ENCODE data around the gene USP24. TPM values are rescaled to one million over a fixed set of nuclear protein-coding genes. Genes with fewer than 3 reads are reported as not detected.

The USP24 gene
- polyA plus RNA-seq, 1 donor (not counting 4 experiments of a cell fraction or from before 2014, with no cell fraction given) = 22.5 TPM

DNA sequence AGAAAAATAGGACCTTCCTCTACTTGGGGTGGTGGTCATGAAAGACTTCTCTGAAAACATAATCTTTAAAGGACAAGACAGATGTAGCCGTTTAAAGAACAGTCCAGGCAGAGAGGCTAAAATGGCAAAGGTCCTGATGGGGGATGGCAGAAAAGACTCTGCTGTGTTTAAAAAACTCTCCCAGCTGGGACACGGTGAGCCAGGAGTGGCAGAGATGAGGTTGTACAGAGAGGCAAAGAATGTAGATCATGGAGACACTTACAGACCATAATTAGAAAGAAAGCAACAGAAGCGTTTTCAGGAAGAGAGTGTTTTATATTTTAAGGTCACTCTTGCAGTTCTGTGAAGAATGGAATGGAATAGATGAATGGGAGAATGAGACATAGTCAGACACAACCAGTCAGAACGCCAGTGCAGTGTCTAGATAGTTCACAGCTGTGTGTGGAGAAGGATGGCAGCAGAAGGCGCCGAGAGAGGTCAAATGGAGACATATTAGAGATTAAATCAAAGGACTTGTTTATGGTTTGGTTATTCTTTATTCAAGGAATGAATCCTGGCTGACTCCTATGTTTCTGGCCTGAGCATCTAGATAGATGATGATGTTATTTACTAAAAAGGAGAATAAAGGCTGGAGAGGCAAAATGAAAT lies 47.8 kb downstream of the USP24 start:
- no peak overlapping the region for H3K4me3 ChIP-seq (ENCODE audit: control insufficient read depth in 2 of 3, extremely low read depth in 1 of 3, insufficient read depth in 2 of 3, low read depth in 1 of 3, low read length in 3 of 3)
- H3K27me3 ChIP-seq (ENCODE audit: control insufficient read depth, extremely low read depth, insufficient read depth, low read length) = no peaks in the 10 kb centered on the region
- DNase-seq (ENCODE audit: low read depth, low spot score) = no peak
- no peaks in the 10 kb centered on the region for H4K20me1 ChIP-seq (ENCODE audit: control insufficient read depth, extremely low read depth, insufficient read depth, low read length)
- H3K27ac ChIP-seq (ENCODE audit: control insufficient read depth, insufficient read depth, low read length) = no peak overlapping the region
- peaks cover 6 to 17% of the 10 kb centered on the region in 2 experiments for H3K36me3 ChIP-seq (ENCODE audit: control insufficient read depth in 2 of 2, extremely low read depth in 1 of 2, insufficient read depth in 2 of 2, low read length in 2 of 2)
- no peaks in the 10 kb centered on the region for H3K4me1 ChIP-seq (ENCODE audit: control insufficient read depth, extremely low read depth, insufficient read depth, low read length)
- dilution Hi-C loops (cut with MboI; ENCODE audit: extremely low pct_ligation_motif_present, low sequenced_read_pairs) = no loop called here
- TF ChIP-seq, protein P1, sequence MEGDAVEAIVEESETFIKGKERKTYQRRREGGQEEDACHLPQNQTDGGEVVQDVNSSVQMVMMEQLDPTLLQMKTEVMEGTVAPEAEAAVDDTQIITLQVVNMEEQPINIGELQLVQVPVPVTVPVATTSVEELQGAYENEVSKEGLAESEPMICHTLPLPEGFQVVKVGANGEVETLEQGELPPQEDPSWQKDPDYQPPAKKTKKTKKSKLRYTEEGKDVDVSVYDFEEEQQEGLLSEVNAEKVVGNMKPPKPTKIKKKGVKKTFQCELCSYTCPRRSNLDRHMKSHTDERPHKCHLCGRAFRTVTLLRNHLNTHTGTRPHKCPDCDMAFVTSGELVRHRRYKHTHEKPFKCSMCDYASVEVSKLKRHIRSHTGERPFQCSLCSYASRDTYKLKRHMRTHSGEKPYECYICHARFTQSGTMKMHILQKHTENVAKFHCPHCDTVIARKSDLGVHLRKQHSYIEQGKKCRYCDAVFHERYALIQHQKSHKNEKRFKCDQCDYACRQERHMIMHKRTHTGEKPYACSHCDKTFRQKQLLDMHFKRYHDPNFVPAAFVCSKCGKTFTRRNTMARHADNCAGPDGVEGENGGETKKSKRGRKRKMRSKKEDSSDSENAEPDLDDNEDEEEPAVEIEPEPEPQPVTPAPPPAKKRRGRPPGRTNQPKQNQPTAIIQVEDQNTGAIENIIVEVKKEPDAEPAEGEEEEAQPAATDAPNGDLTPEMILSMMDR (optimal IDR thresholded peaks at IDR 0.05 in 1 of 3, IDR thresholded peaks at IDR 0.05 in 1 of 3, conservative IDR thresholded peaks at IDR 0.05 in 1 of 3; ENCODE audit: extremely low read depth in 1 of 3, insufficient read depth in 2 of 3, low read length in 3 of 3) = no peak
- TF ChIP-seq EZH2 (IDR thresholded peaks at IDR 0.05; ENCODE audit: low read length) = no peak
- no peaks in the 10 kb centered on the region for H3K9me1 ChIP-seq (ENCODE audit: control insufficient read depth, extremely low read depth, insufficient read depth, low read length)
- H3K9me3 ChIP-seq (ENCODE audit: control insufficient read depth, low read depth, low read length) = no peaks in the 10 kb centered on the region
- no peak overlapping the region for H3K9ac ChIP-seq (ENCODE audit: control insufficient read depth, extremely low read depth, insufficient read depth, low read length)
- H2AFZ ChIP-seq (ENCODE audit: control insufficient read depth, low read length) = no peak overlapping the region
- no peaks in the 10 kb centered on the region for H3K79me2 ChIP-seq (ENCODE audit: control insufficient read depth, insufficient read depth, low read length)
- H3K4me2 ChIP-seq (ENCODE audit: control insufficient read depth, extremely low read depth, insufficient read depth, low read depth, low read length) = no peak overlapping the region
- no peak for FAIRE-seq

DNA sequence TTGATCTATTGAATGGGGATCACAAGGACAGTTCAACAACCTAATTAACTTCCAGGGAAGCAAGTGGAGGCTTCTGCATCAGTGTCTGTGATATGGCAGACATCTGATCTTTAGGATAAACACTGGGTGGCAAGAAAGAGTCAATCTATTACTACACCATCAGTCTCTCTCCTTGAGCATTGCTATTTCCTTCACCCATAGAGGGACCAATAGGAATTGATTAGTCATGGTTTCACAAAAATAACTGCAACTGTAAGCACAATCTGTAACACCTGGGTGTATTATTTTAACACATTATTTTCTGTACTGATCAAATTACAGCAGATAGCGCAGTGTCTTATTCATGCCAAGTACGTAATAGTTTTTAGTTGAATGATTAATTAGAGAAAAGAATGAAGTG lies 50.3 kb downstream of the USP24 start:
- Histone ChIP-seq H3K27ac (ENCODE audit: control insufficient read depth, insufficient read depth, low read length) (no peak overlapping the region), H2AFZ (ENCODE audit: control insufficient read depth, low read length) (no peak overlapping the region), H3K4me2 (ENCODE audit: control insufficient read depth, extremely low read depth, insufficient read depth, low read depth, low read length) (no peak overlapping the region), H3K9me1 (ENCODE audit: control insufficient read depth, extremely low read depth, insufficient read depth, low read length) (no peaks in the 10 kb centered on the region), H3K9me3 (ENCODE audit: control insufficient read depth, low read depth, low read length) (no peaks in the 10 kb centered on the region), H3K36me3 (ENCODE audit: control insufficient read depth in 2 of 2, extremely low read depth in 1 of 2, insufficient read depth in 2 of 2, low read length in 2 of 2) (peaks cover 3 to 10% of the 10 kb centered on the region in 2 experiments), H3K4me1 (ENCODE audit: control insufficient read depth, extremely low read depth, insufficient read depth, low read length) (no peaks in the 10 kb centered on the region), H3K79me2 (ENCODE audit: control insufficient read depth, insufficient read depth, low read length) (no peaks in the 10 kb centered on the region), H3K9ac (ENCODE audit: control insufficient read depth, extremely low read depth, insufficient read depth, low read length) (no peak overlapping the region), H3K4me3 (ENCODE audit: control insufficient read depth in 2 of 3, extremely low read depth in 1 of 3, insufficient read depth in 2 of 3, low read depth in 1 of 3, low read length in 3 of 3) (no peak overlapping the region), H4K20me1 (ENCODE audit: control insufficient read depth, extremely low read depth, insufficient read depth, low read length) (no peaks in the 10 kb centered on the region), H3K27me3 (ENCODE audit: control insufficient read depth, extremely low read depth, insufficient read depth, low read length) (no peaks in the 10 kb centered on the region)
- TF ChIP-seq EZH2 (IDR thresholded peaks at IDR 0.05; ENCODE audit: low read length) = no peak
- TF ChIP-seq, protein P1 (optimal IDR thresholded peaks at IDR 0.05 in 1 of 3, IDR thresholded peaks at IDR 0.05 in 1 of 3, conservative IDR thresholded peaks at IDR 0.05 in 1 of 3; ENCODE audit: extremely low read depth in 1 of 3, insufficient read depth in 2 of 3, low read length in 3 of 3) = no peak
- no peak for DNase-seq (ENCODE audit: low read depth, low spot score)
- dilution Hi-C loops (cut with MboI; ENCODE audit: extremely low pct_ligation_motif_present, low sequenced_read_pairs) = no loop called here
- no peak for FAIRE-seq

Measured in keratinocyte (primary cell).